Measurements from ENCODE around the gene DAGLA. TPM values are rescaled to one million over a fixed set of nuclear protein-coding genes. Genes with fewer than 3 reads are reported as not detected.
A peak's percentile ranks its signal among the peaks of the same experiment; 100 is the strongest.

Gene DAGLA
- 13.7 TPM for polyA plus RNA-seq (2012; ENCODE audit: insufficient read depth, insufficient read length, low read depth)

GRCh38 chr11:61679893-61680621, at the start of gene DAGLA:
DAGLA (plus strand) TSS chr11:61680391; CDS start chr11:61720156, 39,765 bp downstream.
- peak; percentile 58 for DNase-seq
- peaks cover 8% of the 10 kb centered on the region for H3K27me3 ChIP-seq
- H3K4me3 ChIP-seq (ENCODE audit: low read depth, low read length): peak within 1 kb of the TSS; percentile 47
- H3K4me1 ChIP-seq: peaks cover 6% of the 10 kb centered on the region; the same call in 1 of the 2 replicates
- H3K9me3 ChIP-seq: no peaks in the 10 kb centered on the region
- TF ChIP-seq CTCF (IDR thresholded peaks at IDR 0.05; ENCODE audit: low read depth, low read length): peak; percentile 57
- no peaks in the 10 kb centered on the region for H3K36me3 ChIP-seq

GRCh38 chr11:61632096-61632495, 48.1 kb upstream of the DAGLA start:
- Histone ChIP-seq H3K27me3 (no peaks in the 10 kb centered on the region), H3K4me1 (no peaks in the 10 kb centered on the region), H3K4me3 (ENCODE audit: low read depth, low read length) (no peak overlapping the region), H3K36me3 (no peaks in the 10 kb centered on the region), H3K9me3 (no peaks in the 10 kb centered on the region)
- TF ChIP-seq CTCF (IDR thresholded peaks at IDR 0.05; ENCODE audit: low read depth, low read length): no peak
- peak; percentile 59 for DNase-seq

GRCh38 chr11:61635304-61635703, 44.9 kb upstream of the DAGLA start:
- Histone ChIP-seq H3K4me3 (ENCODE audit: low read depth, low read length) (no peak overlapping the region), H3K36me3 (no peaks in the 10 kb centered on the region), H3K4me1 (no peaks in the 10 kb centered on the region), H3K27me3 (no peaks in the 10 kb centered on the region), H3K9me3 (no peaks in the 10 kb centered on the region)
- no peak for TF ChIP-seq CTCF (IDR thresholded peaks at IDR 0.05; ENCODE audit: low read depth, low read length)
- DNase-seq: no peak

- DNase-seq: no peak
- no peaks in the 10 kb centered on the region for H3K27me3 ChIP-seq
- no peak for TF ChIP-seq CTCF (IDR thresholded peaks at IDR 0.05; ENCODE audit: low read depth, low read length)
- no peaks in the 10 kb centered on the region for H3K36me3 ChIP-seq
- no peaks in the 10 kb centered on the region for H3K9me3 ChIP-seq
- H3K4me1 ChIP-seq: no peaks in the 10 kb centered on the region
- no peak overlapping the region for H3K4me3 ChIP-seq (ENCODE audit: low read depth, low read length)
These were observed 44.4 kb upstream of the DAGLA start for GRCh38 chr11:61635787-61636186.

- Histone ChIP-seq H3K27me3 (no peaks in the 10 kb centered on the region), H3K9me3 (no peaks in the 10 kb centered on the region), H3K4me1 (no peaks in the 10 kb centered on the region), H3K36me3 (no peaks in the 10 kb centered on the region), H3K4me3 (ENCODE audit: low read depth, low read length) (no peak overlapping the region)
- no peak for TF ChIP-seq CTCF (IDR thresholded peaks at IDR 0.05; ENCODE audit: low read depth, low read length)
- no peak for DNase-seq
These were observed 43.5 kb upstream of the DAGLA start for GRCh38 chr11:61636676-61637075.

GRCh38 chr11:61637277-61637676, 42.9 kb upstream of the DAGLA start:
- H3K27me3 ChIP-seq: no peaks in the 10 kb centered on the region
- no peak for DNase-seq

More at GRCh38 chr11:61637277-61637676, 42.9 kb upstream of the DAGLA start:
- Histone ChIP-seq H3K4me1 (no peaks in the 10 kb centered on the region), H3K4me3 (ENCODE audit: low read depth, low read length) (no peak overlapping the region), H3K36me3 (no peaks in the 10 kb centered on the region), H3K9me3 (no peaks in the 10 kb centered on the region)
- no peak for TF ChIP-seq CTCF (IDR thresholded peaks at IDR 0.05; ENCODE audit: low read depth, low read length)
